SK-MEL-5 (cell line): ENCODE results near the gene PRM2. TPM values are rescaled to one million over a fixed set of nuclear protein-coding genes. Genes with fewer than 3 reads are reported as not detected.
A peak's percentile ranks its signal among the peaks of the same experiment; 100 is the strongest.
"Not testable (repeated sequence)": the region's sequence is repeated elsewhere in the genome, so short reads cannot be mapped to it uniquely, and the experiment has no call there.

Source experiments
- DNase-seq: peaks from one replicate; pipeline ENCODE4 v3.0.0-alpha.2; 2016; ENCODE audit warnings: low read depth, low spot score
- in situ Hi-C: cut with HindIII; loops from 2 replicates; pipeline ENCODE4 v1.10.0; 2016; ENCODE audit warnings: low sequenced_read_pairs, high pct_unique_total_duplicates, low pct_unique_long_range_greater_than_20kb
- total RNA-seq: library from RNA; depleted of rRNA; stranded (reverse); fragments of >200 nt; shearing (Covaris generic); gene quantifications from 2 replicates; pipeline ENCODE4 v1.2.3, GENCODE V29; 2014

PRM2 gene
- total RNA-seq, 1 experiment from 2014 or later: not detected

GRCh38 chr16:11296351-11296705, 20.0 kb upstream of the PRM2 start:
- no peak for DNase-seq

GRCh38 chr16:11295672-11296071, 19.4 kb upstream of the PRM2 start:
- in situ Hi-C loops: no loop called here
- DNase-seq: no peak

More at GRCh38 chr16:11296351-11296705, 20.0 kb upstream of the PRM2 start:
- in situ Hi-C loops: no loop called here

GRCh38 chr16:11292076-11292748, 15.9 kb upstream of the PRM2 start:
- in situ Hi-C loops: no loop called here
- no peak for DNase-seq

GRCh38 chr16:11291091-11291703, 14.9 kb upstream of the PRM2 start:
- in situ Hi-C loops: no loop called here

GRCh38 chr16:11290102-11290893, 14.0 kb upstream of the PRM2 start:
- in situ Hi-C loops: no loop called here
- no peak for DNase-seq

More at GRCh38 chr16:11291091-11291703, 14.9 kb upstream of the PRM2 start:
- no peak for DNase-seq

GRCh38 chr16:11289696-11290095, 13.4 kb upstream of the PRM2 start:
- in situ Hi-C loops, DNase-seq: not testable (repeated sequence)

GRCh38 chr16:11289202-11289601, 12.9 kb upstream of the PRM2 start:
- DNase-seq: no peak
- in situ Hi-C loops: no loop called here

GRCh38 chr16:11285842-11286241, 9.6 kb upstream of the PRM2 start:
- DNase-seq: no peak
- in situ Hi-C loops: no loop called here

GRCh38 chr16:11283820-11284248, 7.6 kb upstream of the PRM2 start:
- no peak for DNase-seq
- in situ Hi-C loops: no loop called here

GRCh38 chr16:11280616-11281522, 4.6 kb upstream of the PRM2 start, which contains the start of gene PRM1:
Gene PRM1, minus strand, starts transcription at chr16:11281330. Its CDS starts 92 bp downstream, at chr16:11281238.
- in situ Hi-C loops: no loop called here
- DNase-seq: no peak

GRCh38 chr16:11278681-11279628, 2.7 kb upstream of the PRM2 start:
- DNase-seq: no peak
- in situ Hi-C loops: no loop called here

- in situ Hi-C loops: no loop called here
Measured at GRCh38 chr16:11277607-11278337, 1.5 kb upstream of the PRM2 start.

GRCh38 chr16:11276896-11277593, 765 bp upstream of the PRM2 start:
- in situ Hi-C loops: no loop called here
- no peak for DNase-seq

More at GRCh38 chr16:11277607-11278337, 1.5 kb upstream of the PRM2 start:
- DNase-seq: no peak

- in situ Hi-C loops: no loop called here
- DNase-seq: no peak
Measured at GRCh38 chr16:11274964-11275363, 1.3 kb downstream of the PRM2 start.

GRCh38 chr16:11273721-11274324, 2.5 kb downstream of the PRM2 start:
- peak; percentile 71 for DNase-seq
- in situ Hi-C loops: no loop called here
